AG09309 (cell line): ENCODE data around the gene PXMP4.
"Not testable (repeated sequence)": the region's sequence is repeated elsewhere in the genome, so short reads cannot be mapped to it uniquely, and the experiment has no call there.

ENCODE experiments used
- DNase-seq: peaks from one replicate; pipeline ENCODE4 v3.0.0-alpha.2; 2010; ENCODE audit warnings: low read depth
- H3K4me3 ChIP-seq: 2 replicates; pipeline ENCODE4 v1.5.1; 2011; ENCODE audit warnings: mild to moderate bottlenecking, low read depth, low read length, moderate library complexity; ENCODE audit not compliant: control insufficient read depth
- CTCF ChIP-seq: IDR thresholded peaks from 2 replicates; pipeline ENCODE4 v1.5.1; 2011; ENCODE audit warnings: mild to moderate bottlenecking, low read depth, low read length, inconsistent platforms; ENCODE audit not compliant: insufficient read depth, control insufficient read depth; ENCODE audit errors: missing control alignments

PXMP4 gene

GRCh38 chr20:33761698-33762250, 41.7 kb upstream of the PXMP4 start:
- DNase-seq = no peak
- TF ChIP-seq CTCF = no peak
- no peak overlapping the region for H3K4me3 ChIP-seq

- DNase-seq = no peak
- H3K4me3 ChIP-seq = no peak overlapping the region
- TF ChIP-seq CTCF = no peak
Observed at GRCh38 chr20:33757458-33757857, 37.3 kb upstream of the PXMP4 start.

- TF ChIP-seq CTCF = no peak
- no peak overlapping the region for H3K4me3 ChIP-seq
- DNase-seq = no peak
Observed at GRCh38 chr20:33757046-33757445, 36.9 kb upstream of the PXMP4 start.

- DNase-seq, H3K4me3 ChIP-seq: not testable (repeated sequence)
Observed at GRCh38 chr20:33755936-33756490, 35.9 kb upstream of the PXMP4 start.

GRCh38 chr20:33753763-33754162, 33.7 kb upstream of the PXMP4 start:
- no peak for DNase-seq
- TF ChIP-seq CTCF = no peak

GRCh38 chr20:33753143-33753542, 33.0 kb upstream of the PXMP4 start:
- no peak for DNase-seq
- no peak overlapping the region for H3K4me3 ChIP-seq
- TF ChIP-seq CTCF = no peak

More at GRCh38 chr20:33753763-33754162, 33.7 kb upstream of the PXMP4 start:
- H3K4me3 ChIP-seq = no peak overlapping the region

GRCh38 chr20:33751775-33752174, 31.7 kb upstream of the PXMP4 start:
- no peak for TF ChIP-seq CTCF
- no peak for DNase-seq
- no peak overlapping the region for H3K4me3 ChIP-seq
